C4-2B (cell line): Measurements from ENCODE around the gene UBE2E2.

Experiments
- CTCF ChIP-seq: fragments of 450-650 bp; conservative IDR thresholded peaks from 2 replicates; pipeline ENCODE4 v1.5.1; 2017; ENCODE audit warnings: mild to moderate bottlenecking
- ZFX ChIP-seq: fragments of 450-650 bp; IDR thresholded peaks from 2 replicates; pipeline ENCODE4 v1.6.1; 2017

- TF ChIP-seq CTCF (no peak), ZFX (no peak)
These were observed 16.0 kb downstream of the UBE2E2 start for GRCh38 chr3:23219117-23219516.
